HG02642 (cell line): ENCODE results near the gene DTD1.

Source experiments
- ATAC-seq: cut with Tn5 transposase; IDR thresholded peaks from one replicate; pipeline ENCODE4 v1.9.1; 2021; ENCODE audit warnings: mild to moderate bottlenecking; ENCODE audit not compliant: unreplicated experiment, poor library complexity

DTD1 gene

DNA sequence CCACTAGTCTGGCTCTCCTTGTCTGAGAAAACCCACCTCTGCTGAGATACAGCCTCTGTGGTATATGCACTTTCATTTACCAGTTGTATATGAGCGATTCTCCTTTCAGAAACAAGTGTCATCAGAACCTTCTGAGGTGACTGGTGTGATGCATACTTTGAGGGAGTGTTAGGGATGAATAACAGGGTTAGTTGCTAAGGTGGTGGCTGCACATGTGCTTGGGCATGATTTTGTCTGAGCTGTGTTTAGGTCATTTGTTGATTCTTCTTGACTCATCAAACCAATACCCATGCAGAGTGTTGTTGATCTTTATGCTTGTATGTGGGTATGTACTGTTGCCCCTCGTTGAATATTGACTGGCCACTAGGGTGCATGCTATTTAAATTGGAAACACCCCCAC lies 25.7 kb downstream of the DTD1 start:
- no peak for ATAC-seq

DNA sequence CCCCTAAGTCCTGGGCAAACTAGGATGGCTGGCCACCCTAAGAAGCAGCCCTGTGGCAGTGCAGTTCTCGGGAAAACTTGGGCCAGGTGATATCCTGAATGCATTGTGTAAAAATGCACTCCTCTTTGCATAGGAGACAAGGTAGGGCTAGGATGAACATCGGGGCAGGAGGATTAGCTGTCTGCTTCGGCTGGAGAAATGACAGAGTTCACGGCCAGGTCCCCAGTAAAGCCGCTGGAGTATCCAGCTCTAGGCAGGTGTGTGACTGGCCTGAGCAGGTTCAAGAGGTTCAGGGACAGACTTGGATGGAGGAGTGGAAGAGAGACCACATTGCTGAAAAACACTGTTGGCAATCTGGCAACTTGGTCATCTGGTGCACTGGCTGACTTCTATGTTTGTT lies 26.4 kb downstream of the DTD1 start:
- no peak for ATAC-seq

DNA sequence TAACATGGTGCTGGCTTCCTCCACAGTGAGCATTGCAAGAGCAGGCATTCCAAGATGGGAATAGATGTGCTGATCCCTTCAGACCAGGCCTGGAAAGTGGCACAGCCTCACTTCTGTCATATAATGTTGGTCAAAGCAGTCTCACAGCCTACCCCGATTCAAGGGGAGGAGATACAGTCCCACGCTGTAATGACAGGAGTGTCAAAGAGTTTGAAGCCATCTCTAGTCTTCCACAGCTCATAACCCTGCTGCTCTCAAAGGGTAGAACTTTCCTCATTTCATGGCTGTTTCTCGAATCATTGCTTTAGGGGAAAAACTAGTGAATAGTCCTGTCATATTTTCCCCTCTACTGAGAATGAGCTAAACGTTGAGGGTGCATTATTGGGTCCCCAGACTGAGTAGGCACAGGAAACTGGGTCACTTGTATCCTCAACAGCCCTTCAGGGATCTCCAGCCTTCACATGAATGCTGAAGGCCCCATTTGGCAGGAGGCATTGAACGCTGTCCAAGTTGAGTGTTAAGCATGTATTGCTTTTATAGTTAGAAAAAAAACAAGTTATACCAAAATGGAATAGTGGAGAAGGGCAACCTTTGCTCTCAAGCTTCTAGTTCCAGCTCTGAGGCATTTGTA lies 27.3 kb downstream of the DTD1 start:
- ATAC-seq = no peak

DNA sequence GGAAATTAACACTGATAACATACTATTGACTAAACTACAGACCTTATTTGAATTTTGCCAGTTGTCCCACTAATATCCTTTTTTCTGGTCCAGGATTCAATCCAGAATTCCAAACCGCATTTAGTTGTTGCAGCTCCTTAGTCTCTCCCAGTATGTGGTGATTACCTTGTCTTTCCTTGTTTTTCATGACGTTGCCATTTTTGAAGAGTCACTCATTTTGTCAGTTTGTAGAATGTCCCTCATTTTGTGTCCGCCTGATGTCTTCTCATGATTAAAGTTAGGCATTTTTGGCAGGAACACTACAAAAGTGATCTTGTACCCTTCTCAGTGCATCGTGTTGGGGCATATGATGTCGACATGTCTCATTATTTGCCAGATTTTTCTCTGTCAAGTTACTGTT lies 33.1 kb downstream of the DTD1 start:
- no peak for ATAC-seq

DNA sequence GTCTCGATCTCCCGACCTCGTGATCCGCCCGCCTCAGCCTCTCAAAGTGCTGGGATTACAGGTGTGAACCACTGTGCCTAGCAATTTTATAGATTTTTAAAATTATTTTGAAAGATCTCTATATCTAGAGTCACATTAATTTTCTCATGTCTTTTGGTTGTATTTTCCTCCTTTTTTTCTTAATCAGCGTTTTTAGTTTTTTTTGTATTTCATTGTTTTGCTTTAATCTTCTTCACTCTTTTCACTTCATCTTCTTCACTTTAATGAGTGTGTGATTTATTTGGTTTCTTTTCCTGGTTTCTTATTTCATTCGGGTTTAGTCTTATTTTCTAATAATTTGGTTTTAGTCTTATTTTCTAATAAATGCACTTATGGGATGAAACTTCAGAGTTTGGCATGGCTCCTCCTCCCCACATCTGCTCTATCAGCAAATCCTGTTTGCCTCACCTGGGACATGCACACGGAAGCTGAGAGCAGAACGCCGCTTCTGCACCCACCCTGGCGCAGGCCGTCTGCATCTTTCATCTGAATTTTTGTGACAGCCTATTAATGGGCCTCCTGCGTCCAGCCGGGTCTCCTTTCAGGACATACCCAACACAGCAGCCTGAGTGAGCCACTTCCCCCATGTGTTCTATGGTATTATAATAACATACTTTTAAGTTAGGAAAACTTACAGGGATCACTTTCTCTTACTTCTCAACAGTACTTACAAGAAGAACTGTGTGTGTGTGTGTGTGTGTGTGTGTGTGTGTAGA lies 35.5 kb downstream of the DTD1 start:
- ATAC-seq = no peak

DNA sequence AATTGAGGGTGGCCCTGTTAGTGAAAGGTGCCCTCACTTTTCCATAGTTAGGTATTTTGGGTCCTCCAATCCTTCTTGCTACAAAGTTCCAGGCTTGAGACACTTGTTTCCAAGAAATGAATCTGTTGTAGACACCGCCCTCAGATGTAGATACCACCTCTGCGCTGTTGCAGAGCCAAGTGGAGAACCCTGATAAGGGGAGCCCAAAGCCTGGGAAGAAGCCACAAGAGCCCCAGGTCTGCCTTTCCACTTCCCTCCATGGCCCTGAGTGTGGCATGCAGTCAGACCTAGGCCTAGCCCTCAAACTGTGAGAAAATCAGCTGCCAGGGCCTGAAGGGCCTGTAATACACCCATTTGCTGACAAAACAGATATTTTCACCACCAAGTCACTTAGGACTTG lies 37.1 kb downstream of the DTD1 start:
- no peak for ATAC-seq

DNA sequence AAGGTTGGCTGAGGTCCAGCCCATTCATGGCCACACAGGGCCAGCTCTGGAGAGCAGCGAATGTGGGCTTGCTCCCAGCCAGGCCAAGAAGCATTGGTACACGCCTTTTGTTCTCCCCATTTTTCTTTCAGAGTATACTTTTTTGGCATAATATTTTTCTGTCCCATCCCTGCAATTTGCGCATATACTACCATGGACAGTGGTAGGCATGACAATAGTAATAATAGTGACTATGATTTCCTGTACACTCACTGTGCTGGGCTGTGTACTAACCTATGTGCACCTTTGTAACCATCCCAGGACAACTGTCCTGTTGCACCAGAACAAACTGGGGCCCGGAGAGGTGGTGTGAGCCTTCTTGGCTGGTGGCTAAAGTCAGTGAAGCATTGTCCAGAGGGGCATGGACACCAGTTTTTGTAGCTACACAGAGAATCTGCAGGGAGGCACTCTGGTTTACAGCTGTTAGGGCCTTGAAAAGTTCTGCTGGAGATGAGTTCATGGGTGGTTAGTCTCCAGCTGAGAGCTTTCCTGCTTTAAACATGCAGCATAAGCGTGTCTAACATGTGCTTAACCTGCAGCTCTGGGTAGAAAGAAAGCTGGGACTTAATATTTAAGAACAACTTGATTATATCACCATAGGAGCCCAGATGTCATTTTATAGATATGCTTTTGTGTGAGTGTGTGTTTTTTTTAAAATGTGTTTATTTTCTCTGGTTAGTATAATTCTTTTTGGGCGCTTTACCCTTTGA lies 38.2 kb downstream of the DTD1 start:
- ATAC-seq = no peak

DNA sequence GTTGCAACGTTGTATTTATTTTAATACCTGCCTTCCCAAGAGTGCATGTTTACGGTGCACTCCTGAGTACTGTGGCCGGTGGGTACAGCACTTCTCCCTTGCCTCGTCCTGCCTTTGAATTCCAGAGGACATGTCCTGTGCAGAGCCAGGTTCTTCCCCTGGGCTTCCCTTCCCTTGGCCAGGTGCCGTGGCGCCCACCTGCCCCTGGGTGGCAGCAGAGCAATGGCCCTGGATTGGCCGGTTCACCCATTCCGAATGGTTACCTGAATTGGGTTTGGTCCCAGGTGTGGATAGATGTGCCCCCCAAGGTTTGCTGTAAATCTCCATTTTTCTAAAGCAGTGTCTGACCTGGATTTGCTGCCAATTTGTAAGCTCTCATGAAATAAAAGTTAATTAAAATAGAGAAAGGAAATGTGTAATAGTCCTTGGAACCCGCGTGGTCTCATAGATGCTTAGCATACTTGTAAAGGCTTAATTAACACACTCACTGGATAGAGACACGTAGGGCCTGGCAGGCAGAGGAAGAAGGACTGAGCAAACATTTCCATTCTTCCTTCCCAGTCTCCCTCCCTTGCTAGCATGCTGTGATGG lies 40.6 kb downstream of the DTD1 start:
- ATAC-seq = no peak

DNA sequence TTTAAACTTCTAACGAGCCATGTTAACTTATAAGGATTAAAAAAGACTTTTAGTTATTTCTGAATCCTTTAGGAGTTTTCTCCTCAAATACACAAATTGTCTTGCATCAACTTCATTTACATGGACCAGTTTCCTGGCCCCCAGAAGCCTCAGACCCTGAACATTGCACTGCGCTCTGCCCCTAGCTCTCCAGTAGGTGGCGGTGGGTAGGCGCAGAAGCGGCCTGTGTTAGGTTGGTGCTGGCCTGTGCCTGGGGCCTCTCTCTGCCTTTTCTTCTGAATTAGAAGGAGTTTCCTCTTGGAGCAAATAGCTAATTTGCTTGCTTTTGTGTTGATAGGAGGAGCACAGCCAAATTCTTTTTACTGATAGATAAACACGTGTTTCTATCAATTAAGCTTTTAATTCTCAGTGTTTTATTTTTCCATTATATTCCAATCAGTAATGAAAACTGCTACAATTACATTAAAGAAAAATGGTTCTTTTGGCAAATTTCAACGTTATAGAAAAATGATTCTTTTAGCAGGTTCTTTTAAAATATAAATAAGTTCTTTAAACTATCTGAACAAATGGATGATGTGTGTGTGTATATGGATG lies 44.4 kb downstream of the DTD1 start:
- ATAC-seq = peak; percentile 91

DNA sequence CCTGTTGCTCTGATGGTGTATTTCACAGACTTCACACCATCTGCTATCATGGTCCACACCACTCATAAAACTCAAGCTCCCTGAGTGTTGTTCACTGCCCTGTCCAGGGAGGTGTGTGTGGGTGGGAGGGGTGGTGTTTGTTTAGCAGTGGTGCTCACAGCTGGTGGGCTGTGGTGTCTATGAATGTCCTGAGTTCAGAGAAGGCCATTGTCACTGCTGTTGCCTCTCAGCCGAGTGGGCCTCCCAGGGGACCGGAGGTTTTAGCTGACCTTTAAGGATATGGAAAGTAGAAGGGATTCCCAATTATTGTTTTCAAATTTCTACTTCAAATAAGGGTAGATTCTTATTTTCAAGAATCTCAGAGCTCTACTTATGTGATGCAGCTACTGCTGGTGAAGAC lies 45.6 kb downstream of the DTD1 start:
- ATAC-seq = no peak

DNA sequence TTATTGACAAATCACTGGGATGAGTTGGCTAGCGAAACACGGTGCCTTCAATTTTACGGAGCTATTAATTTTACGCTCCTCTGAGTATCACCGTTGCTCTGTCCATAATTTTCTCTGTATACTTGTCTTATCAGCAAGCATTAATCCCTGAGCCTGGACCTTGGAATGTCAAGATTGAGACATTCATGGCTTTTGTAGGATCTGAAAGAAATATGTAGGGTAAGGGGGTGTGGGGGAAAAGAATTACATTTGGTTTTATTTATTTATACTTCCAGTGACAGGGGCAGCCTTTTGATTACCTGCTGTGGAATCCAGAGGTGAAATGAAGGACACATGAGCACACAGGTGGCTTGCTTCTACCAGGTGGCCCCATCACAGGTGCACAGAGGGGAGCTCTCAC lies 46.6 kb downstream of the DTD1 start:
- ATAC-seq = no peak

DNA sequence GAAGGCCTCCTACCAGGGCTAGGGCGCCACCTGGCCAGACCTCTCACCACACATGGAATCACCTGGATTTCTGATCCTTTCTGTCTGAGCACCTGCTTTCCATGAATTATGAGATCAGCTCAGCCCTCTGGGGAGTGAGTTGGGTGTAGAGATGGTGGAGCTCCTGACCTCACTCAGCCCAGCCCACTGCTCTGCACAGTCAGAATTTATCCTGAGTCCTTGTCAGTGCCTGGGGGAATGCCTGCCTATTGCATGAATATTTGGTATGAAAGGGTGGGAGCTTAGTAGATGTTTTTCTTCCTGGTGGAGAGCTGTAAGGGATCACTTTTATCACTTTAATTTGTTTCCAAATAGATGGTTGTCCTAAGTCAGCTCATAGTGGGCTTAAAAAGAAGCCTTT lies 47.5 kb downstream of the DTD1 start:
- ATAC-seq = no peak

DNA sequence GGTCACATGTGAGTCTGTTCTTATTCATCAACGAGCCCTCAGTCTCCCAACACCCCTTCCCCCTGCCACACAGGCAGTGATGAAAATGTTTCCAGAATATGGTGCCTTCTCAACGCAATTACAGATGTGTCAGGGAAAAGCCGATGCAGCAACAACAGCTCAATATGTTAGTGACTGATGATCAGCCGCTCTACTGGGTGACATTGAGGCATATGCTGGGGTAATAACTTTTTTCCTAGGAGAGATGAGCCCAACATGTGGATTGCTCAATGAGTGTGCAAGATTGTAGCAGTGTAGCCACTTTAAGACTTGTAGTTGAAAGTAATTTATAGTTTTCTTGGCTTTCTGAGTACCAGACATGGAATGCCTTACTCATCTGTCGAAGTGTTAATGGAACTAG lies 49.4 kb downstream of the DTD1 start:
- ATAC-seq = no peak

DNA sequence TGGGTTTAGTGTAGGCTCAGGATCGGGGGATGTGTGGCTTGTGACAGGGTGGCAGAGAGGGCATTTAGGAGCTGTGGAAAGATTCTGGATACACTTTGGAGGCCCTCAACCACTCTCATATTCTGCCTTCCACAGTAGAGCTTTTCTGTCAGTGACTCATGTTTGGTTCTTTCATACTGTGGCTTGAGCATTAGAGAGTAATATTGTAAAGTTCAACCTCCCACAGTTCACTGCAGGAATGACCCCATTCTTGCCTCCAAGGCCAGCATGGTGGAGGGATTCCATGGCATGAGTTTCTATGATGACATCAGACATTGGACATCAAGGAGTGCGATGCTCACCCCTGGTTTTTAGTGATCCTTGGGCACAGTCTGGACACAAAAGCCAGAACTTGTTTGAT lies 50.9 kb downstream of the DTD1 start:
- no peak for ATAC-seq

DNA sequence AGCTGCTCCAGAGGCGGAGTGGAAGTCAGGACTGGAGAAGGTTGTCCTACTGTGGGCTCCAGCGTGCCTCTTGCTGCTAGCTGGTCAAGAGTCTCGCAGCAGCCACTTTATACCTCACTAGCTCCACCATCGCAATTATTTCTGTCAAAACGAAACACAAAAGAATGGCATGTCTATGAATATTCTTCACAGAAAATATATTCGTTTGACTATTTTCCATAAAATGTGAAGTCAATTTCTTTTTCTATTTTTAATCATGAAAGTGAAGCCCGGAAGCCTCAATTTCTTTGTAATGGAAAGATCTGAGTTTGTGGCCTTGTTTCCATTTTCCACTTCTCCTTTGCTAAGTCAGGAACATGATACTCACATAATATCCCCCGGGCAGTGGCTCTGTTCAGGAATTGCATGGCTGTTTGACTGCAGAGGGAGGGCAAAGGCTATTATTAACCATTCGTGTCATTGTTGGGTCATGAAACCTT lies 51.7 kb downstream of the DTD1 start:
- ATAC-seq = no peak

DNA sequence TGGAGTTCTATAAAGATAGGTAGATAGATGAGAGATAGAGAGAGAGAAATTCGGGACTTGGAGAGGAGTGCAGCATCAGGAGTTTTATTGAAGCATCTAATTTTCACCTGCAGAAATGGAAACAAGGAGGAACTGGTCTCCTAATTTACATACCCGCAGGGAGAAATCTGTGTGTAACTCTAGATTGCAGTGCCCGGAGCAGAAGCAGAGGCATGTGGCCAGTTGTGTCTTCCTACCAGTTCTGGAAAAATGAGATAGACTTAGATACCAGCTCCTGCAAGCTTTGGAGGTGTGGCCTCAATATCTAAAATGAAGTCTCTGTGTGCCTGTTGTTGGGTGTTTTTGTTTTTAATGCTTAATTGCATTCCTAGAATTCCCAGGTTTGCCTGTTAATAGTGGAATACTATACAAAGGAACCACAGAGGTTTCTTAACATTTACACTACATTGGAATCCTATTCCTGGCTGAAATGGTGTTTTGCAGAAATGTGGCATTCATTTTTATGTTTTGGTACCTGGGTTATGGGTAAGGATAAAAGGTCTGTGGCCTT lies 57.4 kb downstream of the DTD1 start:
- ATAC-seq = no peak

DNA sequence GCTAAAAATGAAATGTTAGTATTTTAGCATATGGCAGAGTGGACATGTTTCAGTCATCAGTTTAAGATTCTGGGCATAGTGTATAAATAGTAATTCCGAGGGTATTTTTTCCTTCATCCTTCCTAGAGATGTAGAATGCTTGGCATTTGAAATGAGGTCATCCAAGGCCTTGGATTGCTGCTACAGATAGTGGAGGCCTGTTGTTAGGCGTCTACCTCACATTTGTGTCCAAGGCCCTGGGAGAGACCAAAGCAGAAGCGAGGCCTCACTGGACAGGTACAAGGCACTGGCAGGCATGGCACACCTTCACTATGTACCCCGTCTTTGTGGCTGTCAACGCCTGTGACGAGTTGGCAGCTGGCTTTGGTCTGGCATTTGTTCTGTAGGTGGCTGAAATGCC lies 58.0 kb downstream of the DTD1 start:
- no peak for ATAC-seq

DNA sequence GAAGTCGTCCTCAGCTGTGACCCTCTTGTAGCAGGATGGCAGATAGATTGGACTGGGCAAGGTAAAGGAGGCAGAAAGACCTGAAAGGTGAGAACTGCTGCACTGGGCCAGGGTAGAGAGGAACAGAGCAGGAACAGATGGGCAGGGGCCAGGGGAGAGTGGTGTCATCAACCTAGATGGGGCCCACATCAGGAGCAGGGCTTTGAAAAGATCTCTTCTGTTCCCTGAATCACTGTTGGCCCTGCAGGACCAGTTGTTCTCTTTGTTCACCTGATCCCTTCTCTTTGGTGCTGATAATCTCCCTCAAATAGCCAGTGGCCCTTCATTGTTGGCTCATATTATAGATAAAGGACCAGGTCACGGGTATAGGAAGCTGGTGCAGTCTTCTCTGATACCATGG lies 59.9 kb downstream of the DTD1 start:
- ATAC-seq = no peak

DNA sequence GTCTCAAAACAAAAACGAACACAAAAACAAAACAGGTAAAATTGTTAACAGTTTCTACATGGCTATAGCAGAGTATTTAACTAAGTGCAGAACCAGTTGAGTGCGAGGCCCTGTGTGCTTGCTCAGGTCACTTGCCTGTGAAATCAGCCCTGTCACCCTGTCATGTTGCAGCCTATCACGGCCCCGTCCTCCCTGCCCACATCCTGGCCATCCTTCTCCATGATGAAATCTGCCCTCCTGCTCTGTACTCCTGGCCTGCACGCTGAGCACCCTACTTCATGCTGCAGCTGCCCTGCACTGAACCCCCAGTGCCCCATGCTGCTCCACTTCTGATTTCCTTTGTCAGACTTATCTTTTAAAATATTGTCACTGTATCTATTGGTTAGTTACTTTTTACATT lies 62.4 kb downstream of the DTD1 start:
- ATAC-seq = no peak

DNA sequence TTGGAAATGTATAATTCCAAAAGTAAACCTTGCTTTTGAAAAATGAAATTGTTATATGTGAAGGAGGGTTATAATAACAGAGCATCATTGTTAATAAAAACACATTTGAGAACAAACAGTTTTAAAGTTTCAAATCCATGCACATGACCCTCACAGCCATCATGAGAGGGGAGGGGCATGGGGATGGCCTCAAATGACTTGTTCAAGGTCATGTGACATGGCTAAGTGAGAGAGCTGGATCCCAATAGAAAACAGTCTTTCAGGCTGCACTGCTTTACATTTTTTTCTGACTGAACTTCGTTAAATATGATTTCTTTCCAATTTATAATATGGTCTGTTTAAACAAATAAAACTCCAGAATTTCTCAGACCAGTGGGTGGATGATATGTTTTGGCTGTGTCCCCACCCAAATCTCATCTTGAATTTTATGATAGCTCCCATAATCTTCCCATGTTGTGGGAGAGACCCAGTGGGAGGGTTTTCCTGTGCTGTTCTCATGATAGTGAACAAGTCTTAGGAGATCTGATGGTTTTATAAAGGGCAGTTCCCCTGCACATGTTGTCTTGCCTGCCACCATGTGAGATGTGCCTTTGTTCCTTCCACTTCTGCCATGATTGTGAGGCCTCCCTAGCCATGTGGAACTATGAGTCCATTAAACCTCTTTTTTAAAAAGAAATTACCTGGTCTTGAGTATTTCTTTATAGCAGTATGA lies 66.0 kb downstream of the DTD1 start:
- ATAC-seq = no peak
